Mesodermal cell (in vitro differentiated cells): Measurements from ENCODE around the gene HEXD.

ENCODE experiments used
- H3K27ac ChIP-seq: 2 replicates; pipeline ENCODE4 v1.7.0; 2013; ENCODE audit warnings: mild to moderate bottlenecking, low read depth, low read length, moderate library complexity; ENCODE audit not compliant: severe bottlenecking
- H3K36me3 ChIP-seq: 2 replicates; pipeline ENCODE4 v1.7.1; 2013; ENCODE audit warnings: mild to moderate bottlenecking, low read length, moderate library complexity; ENCODE audit not compliant: control insufficient read depth, insufficient read depth
- H3K4me1 ChIP-seq: one replicate; pipeline ENCODE4 v1.7.1; 2013; ENCODE audit warnings: mild to moderate bottlenecking, low read length; ENCODE audit not compliant: insufficient read depth, control insufficient read depth, poor library complexity, severe bottlenecking
- H3K4me3 ChIP-seq: 2 replicates; pipeline ENCODE4 v1.7.0; 2013; ENCODE audit warnings: low read length, control low read depth, mild to moderate bottlenecking; ENCODE audit not compliant: insufficient read depth, poor library complexity, severe bottlenecking; ENCODE audit errors: extremely low read depth
- H3K9me3 ChIP-seq: 2 replicates; pipeline ENCODE4 v1.7.1; 2013; ENCODE audit warnings: mild to moderate bottlenecking, low read length, moderate library complexity; ENCODE audit not compliant: control insufficient read depth
- WGBS, 2 experiments: methylation state at CpG; one replicate each; pipeline ENCODE4 v1.1.5; 2013; ENCODE audit warnings: missing lambda C conversion rate in 2 of 2; ENCODE audit not compliant: insufficient coverage in 2 of 2; 5-methylcytosine and 5-hydroxymethylcytosine counted together

Gene HEXD

GRCh38 chr17:82384051-82384729, 34.0 kb upstream of the HEXD start:
- no peaks in the 10 kb centered on the region for H3K36me3 ChIP-seq
- WGBS, 2 experiments = 82 to 92% methylated on average over 16 to 20 of the region's 22 CpGs

DNA sequence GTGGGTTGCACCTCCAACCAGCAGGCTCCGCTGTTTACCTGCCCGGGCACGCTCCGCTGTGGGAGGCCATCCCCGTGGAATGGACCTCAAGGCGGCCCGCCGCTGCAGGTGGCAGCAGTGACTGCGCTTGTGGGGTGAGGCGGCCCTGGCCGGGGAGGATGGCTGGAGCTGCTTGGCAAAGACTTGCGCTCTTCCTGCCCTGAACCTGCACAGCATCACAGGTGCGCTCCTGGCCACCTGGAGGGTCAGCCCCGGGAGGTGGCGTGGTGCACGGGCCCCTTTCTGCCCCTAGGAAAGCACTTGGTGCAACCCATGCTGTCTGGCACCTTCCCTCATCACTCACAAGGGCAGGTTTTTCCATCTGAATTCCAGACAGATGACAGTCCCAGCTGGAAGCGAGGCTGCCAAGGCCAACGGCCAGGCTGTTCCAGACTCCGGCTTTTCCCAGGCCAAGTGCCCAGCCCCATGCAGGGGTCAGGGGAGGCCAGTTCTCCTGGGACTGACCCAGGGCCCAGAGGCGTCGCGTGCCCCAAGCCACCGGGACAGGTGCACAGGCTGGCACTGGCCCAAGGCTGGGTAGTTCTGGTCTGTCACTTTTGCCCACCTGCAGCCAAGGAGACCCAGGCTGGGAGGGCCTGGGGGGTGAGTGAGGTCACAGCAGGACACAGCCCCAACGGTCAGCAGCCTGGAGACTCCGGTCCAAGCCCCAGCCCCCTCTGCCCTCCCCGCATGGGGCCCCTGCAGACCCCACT, 33.2 kb upstream of the HEXD start:
- 70 to 75% methylated on average over 25 to 26 of the region's 26 CpGs for WGBS, 2 experiments
- Histone ChIP-seq H3K36me3 (no peaks in the 10 kb centered on the region), H3K9me3 (no peaks in the 10 kb centered on the region), H3K4me1 (peaks cover 11% of the 10 kb centered on the region), H3K27ac (no peak overlapping the region), H3K4me3 (no peak overlapping the region)

More at GRCh38 chr17:82384051-82384729, 34.0 kb upstream of the HEXD start:
- Histone ChIP-seq H3K9me3 (no peaks in the 10 kb centered on the region), H3K27ac (no peak overlapping the region), H3K4me1 (peaks cover 11% of the 10 kb centered on the region), H3K4me3 (no peak overlapping the region)

- H3K27ac ChIP-seq = no peak overlapping the region
- H3K36me3 ChIP-seq = no peaks in the 10 kb centered on the region
- H3K4me3 ChIP-seq = no peak overlapping the region
- WGBS, 2 experiments = 40 to 50% methylated on average over 10 to 16 of the region's 26 CpGs
- H3K9me3 ChIP-seq = no peaks in the 10 kb centered on the region
- H3K4me1 ChIP-seq = peaks cover 11% of the 10 kb centered on the region
Measured at GRCh38 chr17:82385559-82386254, 32.4 kb upstream of the HEXD start.

DNA sequence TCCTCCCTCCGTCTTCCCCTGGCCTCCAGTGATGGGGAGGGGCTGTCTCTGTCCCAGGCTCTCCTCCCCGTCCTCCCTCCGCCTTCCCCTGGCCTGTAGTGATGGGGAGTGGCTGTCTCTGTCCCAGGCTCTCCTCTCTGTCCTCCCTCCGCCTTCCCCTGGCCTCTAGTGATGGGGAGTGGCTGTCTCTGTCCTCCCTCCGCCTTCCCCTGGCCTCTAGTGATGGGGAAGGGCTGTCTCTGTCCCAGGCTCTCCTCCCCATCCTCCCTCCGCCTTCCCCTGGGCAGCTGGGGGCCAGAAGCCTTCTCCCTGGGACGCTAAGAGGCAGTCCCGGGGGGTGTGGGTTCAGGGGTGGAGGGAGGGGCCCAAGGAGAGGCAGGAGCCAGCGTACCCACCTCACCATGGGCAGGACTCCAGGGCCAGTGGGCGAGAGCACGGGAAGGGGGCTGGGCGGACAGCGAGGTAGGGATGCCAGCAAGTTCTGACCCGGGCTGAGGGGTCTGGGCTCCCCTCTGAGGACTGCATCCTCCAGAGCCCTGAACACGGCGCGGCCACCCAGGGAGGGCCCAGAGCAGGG, 31.8 kb upstream of the HEXD start:
- peaks cover 11% of the 10 kb centered on the region for H3K4me1 ChIP-seq
- H3K9me3 ChIP-seq = no peaks in the 10 kb centered on the region
- H3K4me3 ChIP-seq = no peak overlapping the region
- 78 to 86% methylated on average over 10 of the region's 17 CpGs for WGBS, 2 experiments
- H3K27ac ChIP-seq = no peak overlapping the region
- no peaks in the 10 kb centered on the region for H3K36me3 ChIP-seq

GRCh38 chr17:82386881-82387704, 31.1 kb upstream of the HEXD start:
- no peak overlapping the region for H3K27ac ChIP-seq
- 84 to 86% methylated on average over 30 to 32 of the region's 38 CpGs for WGBS, 2 experiments
- no peaks in the 10 kb centered on the region for H3K9me3 ChIP-seq
- H3K36me3 ChIP-seq = no peaks in the 10 kb centered on the region
- H3K4me1 ChIP-seq = peaks cover 11% of the 10 kb centered on the region
- no peak overlapping the region for H3K4me3 ChIP-seq

DNA sequence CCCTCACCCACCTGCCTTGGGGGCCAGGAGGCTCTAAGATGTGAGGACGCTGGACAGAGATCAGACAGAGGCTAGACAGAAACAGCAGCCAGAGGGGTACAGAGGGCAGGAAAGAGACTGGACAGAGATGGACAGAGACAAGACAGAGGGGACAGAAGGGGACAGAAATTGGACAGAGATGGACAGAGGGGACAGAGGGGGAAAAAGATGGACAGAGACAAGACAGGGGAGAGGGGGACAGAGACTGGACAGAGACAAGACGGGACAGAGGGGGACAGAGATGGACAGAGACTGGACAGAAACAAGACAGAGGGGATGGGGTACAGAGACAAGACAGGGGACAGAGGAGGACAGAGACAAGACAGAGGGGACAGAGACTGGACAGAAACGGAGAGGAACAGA, 30.4 kb upstream of the HEXD start:
- peaks cover 11% of the 10 kb centered on the region for H3K4me1 ChIP-seq
- H3K9me3 ChIP-seq = no peaks in the 10 kb centered on the region
- no peak overlapping the region for H3K27ac ChIP-seq
- WGBS, 2 experiments = 82 to 92% methylated on average over 3 of the region's 3 CpGs
- H3K4me3 ChIP-seq = no peak overlapping the region
- H3K36me3 ChIP-seq = no peaks in the 10 kb centered on the region

DNA sequence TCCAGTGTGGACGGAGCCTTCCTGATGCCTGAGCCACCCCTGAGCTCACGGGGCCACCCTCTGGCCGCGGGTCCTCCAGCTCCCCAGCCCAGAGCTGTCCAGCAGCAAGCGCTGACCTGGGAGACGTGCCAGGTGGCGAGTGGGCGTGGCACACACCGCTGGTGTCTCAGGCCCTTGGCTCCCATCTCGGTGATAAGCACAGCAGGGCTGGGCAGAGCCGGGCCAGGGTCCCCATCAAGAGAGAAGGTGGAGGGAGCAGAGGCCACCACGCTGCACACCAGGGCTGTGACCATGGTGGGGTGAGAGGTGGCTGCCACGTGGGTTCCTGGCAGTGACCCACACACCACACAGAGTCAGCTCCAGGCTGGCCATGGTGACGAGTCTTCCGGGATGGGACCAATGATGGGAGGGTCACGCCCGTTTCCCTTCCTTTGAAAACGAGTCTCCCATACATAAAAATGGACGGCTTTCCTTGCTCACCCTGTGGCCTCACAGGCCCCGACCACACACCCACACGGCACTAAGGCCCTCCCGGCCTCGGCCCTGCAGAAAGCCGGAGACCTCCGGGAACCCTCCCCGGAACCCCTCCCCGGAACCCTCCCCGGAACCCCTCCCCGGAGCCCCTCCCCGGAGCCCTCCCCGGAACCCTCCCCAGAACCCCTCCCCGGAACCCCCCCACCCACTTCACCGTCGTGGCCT, 29.8 kb upstream of the HEXD start:
- Histone ChIP-seq H3K9me3 (no peaks in the 10 kb centered on the region), H3K27ac (no peak overlapping the region), H3K4me3 (no peak overlapping the region), H3K4me1 (peaks cover 11% of the 10 kb centered on the region), H3K36me3 (no peaks in the 10 kb centered on the region)
- 86 to 92% methylated on average over 17 to 23 of the region's 34 CpGs for WGBS, 2 experiments

- Histone ChIP-seq H3K4me3 (no peak overlapping the region), H3K4me1 (peaks cover 11% of the 10 kb centered on the region), H3K36me3 (no peaks in the 10 kb centered on the region), H3K9me3 (no peaks in the 10 kb centered on the region), H3K27ac (no peak overlapping the region)
- WGBS, 2 experiments = 90 to 96% methylated on average over 14 to 18 of the region's 21 CpGs
Measured at GRCh38 chr17:82388922-82389283, 29.2 kb upstream of the HEXD start.

GRCh38 chr17:82389379-82389778, 28.8 kb upstream of the HEXD start:
- WGBS, 2 experiments = 93% methylated on average over 10 of the region's 10 CpGs
- Histone ChIP-seq H3K36me3 (peaks cover under 1% of the 10 kb centered on the region), H3K4me1 (peaks cover 11% of the 10 kb centered on the region)

More at GRCh38 chr17:82389379-82389778, 28.8 kb upstream of the HEXD start:
- Histone ChIP-seq H3K4me3 (no peak overlapping the region), H3K9me3 (no peaks in the 10 kb centered on the region), H3K27ac (no peak overlapping the region)
